ENCODE data around the gene EFNA3.

- TF ChIP-seq CTCF (optimal IDR thresholded peaks at IDR 0.05 in 1 of 3, IDR thresholded peaks at IDR 0.05 in 1 of 3, conservative IDR thresholded peaks at IDR 0.05 in 1 of 3; ENCODE audit: extremely low read depth in 1 of 3, insufficient read depth in 2 of 3, low read length in 3 of 3) (no peak), EZH2 (IDR thresholded peaks at IDR 0.05; ENCODE audit: low read length) (no peak)
Measured at GRCh38 chr1:155043301-155043702, 35.3 kb upstream of the EFNA3 start.

Measured in keratinocyte (primary cell).